Subcutaneous preadipocyte (primary cell): ENCODE data around the gene PPP1R14C. TPM values are rescaled to one million over a fixed set of nuclear protein-coding genes. Genes with fewer than 3 reads are reported as not detected.

ENCODE experiments used
- small RNA-seq: library from RNA; depleted of rRNA; stranded (forward); fragments of <200 nt; gene quantifications from one replicate; pipeline ENCODE3, GENCODE V24; 2012
- total RNA-seq: library from RNA; depleted of rRNA; stranded (reverse); fragments of >200 nt; gene quantifications from 2 replicates; pipeline ENCODE4 v1.2.3, GENCODE V29; 2012

The PPP1R14C gene, protein sequence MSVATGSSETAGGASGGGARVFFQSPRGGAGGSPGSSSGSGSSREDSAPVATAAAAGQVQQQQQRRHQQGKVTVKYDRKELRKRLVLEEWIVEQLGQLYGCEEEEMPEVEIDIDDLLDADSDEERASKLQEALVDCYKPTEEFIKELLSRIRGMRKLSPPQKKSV
- total RNA-seq = under 0.01 TPM in 1 of 2 replicates, not detected in the other

DNA sequence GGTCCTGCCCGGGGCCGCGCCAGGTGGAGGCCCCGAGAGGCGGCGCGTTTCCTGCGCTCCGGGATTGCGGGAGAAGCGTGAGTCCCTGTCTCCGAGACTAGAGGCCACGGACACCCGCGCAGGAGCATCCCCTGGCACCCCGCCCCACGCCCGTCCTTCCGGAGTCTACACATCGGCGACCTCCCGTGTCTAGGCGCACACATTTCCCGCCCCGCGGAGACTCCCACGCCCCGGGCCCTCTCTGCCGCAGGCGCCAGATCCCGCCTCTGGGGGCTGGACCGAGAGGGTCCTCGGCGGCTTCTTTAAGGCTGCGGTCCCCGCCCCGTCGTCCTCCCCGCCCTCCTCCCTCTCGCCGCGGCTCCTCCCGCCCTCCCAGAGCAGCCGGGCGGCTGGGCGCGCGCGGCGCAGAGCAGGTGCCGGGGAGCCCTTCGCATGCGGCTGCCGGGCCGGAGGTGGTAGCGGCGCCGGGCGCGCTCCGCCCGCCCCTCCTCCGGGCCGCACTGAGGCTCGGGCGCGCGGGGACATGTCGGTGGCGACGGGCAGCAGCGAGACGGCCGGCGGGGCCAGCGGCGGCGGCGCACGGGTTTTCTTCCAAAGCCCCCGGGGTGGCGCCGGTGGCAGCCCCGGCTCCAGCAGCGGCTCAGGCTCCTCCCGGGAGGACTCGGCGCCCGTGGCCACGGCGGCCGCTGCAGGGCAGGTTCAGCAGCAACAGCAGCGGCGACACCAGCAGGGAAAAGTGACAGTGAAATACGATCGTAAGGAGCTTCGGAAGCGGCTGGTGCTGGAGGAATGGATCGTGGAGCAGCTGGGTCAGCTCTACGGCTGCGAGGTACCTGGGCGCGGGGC lies at the start of gene PPP1R14C:
Gene PPP1R14C (plus strand): TSS at position 375 of the 846 bp plus-strand sequence. CDS start 149 bp downstream, at position 524.

Small RNA genes within 50 kb of the gene (small RNA-seq; reads per million reads assigned to genes)
- not detected for gene RF01210

Other genes starting within 250 kb of the PPP1R14C start
- gene RAET1E, start 244.9 kb upstream of the PPP1R14C start, total RNA-seq = 1.5 and 2.2 TPM in 2 replicates
- 1.4 and 2.6 TPM in 2 replicates for gene RAET1G, start 219.9 kb upstream of the PPP1R14C start, total RNA-seq
- 1.5 and 2.2 TPM in 2 replicates for gene ULBP2, start 201.0 kb upstream of the PPP1R14C start, total RNA-seq
- 0.37 and 0.59 TPM in 2 replicates for gene ULBP1, start 179.1 kb upstream of the PPP1R14C start, total RNA-seq
- not detected in 2 replicates for gene RAET1L, start 117.5 kb upstream of the PPP1R14C start, total RNA-seq
- gene ULBP3, start 73.9 kb upstream of the PPP1R14C start, total RNA-seq = 17.3 and 21.7 TPM in 2 replicates
- gene IYD, start 226.0 kb downstream of the PPP1R14C start, total RNA-seq = under 0.01 TPM in 2 replicates